ENCODE results near the gene PANK4. TPM values are rescaled to one million over a fixed set of nuclear protein-coding genes. Genes with fewer than 3 reads are reported as not detected.

The PANK4 gene
- total and polyA plus RNA-seq, 10 of the 15 experiments (the other 5 are each of a cell fraction or from before 2014, with no cell fraction given) = 0.35 to 38.0 (median 18.6) TPM

DNA sequence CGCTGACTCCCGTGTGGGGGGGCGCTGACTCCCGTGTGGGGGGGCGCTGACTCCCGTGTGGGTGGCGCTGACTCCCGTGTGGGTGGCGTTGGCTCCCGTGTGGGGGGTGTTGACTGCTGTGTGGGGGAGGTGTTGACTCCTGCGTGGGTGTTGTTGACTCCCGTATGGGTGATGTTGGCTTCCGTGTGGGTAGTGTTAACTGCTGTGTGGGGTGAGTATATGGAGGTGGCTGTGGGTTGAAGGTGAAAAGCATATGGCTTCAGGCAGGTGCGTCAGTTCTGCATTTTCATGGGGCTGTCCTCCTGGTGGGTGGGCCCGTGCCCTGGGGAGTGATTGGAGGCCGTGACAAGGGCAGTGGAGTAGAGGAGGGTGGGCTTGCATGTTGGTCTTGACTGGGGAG, 42.4 kb downstream of the PANK4 start (continued):
- TF ChIP-seq, protein P1, sequence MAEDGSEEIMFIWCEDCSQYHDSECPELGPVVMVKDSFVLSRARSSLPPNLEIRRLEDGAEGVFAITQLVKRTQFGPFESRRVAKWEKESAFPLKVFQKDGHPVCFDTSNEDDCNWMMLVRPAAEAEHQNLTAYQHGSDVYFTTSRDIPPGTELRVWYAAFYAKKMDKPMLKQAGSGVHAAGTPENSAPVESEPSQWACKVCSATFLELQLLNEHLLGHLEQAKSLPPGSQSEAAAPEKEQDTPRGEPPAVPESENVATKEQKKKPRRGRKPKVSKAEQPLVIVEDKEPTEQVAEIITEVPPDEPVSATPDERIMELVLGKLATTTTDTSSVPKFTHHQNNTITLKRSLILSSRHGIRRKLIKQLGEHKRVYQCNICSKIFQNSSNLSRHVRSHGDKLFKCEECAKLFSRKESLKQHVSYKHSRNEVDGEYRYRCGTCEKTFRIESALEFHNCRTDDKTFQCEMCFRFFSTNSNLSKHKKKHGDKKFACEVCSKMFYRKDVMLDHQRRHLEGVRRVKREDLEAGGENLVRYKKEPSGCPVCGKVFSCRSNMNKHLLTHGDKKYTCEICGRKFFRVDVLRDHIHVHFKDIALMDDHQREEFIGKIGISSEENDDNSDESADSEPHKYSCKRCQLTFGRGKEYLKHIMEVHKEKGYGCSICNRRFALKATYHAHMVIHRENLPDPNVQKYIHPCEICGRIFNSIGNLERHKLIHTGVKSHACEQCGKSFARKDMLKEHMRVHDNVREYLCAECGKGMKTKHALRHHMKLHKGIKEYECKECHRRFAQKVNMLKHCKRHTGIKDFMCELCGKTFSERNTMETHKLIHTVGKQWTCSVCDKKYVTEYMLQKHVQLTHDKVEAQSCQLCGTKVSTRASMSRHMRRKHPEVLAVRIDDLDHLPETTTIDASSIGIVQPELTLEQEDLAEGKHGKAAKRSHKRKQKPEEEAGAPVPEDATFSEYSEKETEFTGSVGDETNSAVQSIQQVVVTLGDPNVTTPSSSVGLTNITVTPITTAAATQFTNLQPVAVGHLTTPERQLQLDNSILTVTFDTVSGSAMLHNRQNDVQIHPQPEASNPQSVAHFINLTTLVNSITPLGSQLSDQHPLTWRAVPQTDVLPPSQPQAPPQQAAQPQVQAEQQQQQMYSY (CRISPR knock-in tag; IDR thresholded peaks at IDR 0.05) = no peak
- TF ChIP-seq HDAC2 (IDR thresholded peaks at IDR 0.05) (no peak), KLF5 (IDR thresholded peaks at IDR 0.05; ENCODE audit: partially characterized antibody) (no peak), RCOR1 (conservative IDR thresholded peaks at IDR 0.05; ENCODE audit: low read depth, low read length) (no peak)

DNA sequence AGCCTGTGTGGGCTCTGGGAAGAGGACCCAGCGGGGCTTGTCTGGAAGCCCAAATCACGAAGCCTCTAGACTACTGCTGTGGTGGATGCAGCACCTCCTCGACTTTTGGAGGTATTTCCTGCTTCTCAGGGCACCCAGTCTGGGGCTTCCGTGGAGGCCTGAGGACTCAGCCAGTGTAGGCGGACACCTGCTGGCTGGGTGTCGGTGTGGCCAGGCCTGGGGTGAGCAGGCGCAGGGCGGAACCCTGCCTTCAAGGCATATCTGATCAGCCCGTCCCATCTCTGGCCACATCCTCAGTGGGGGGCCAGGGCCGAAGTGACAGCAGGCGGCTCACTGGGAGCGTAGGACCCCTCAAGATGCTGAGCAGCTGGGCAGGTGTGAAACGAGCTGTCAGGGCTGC, 43.4 kb downstream of the PANK4 start:
- ChIA-PET POLR2A (no interaction called here), SMC1A (ENCODE audit: uncharacterized antibody, unreplicated experiment) (no interaction called here), RAD21 (ENCODE audit: unreplicated experiment) (no interaction called here), CTCF (no interaction called here)
- ATAC-seq (peak; percentile 56), DNase-seq (ENCODE audit: low read depth, low spot score) (no peak), FAIRE-seq (no peak)
- Histone ChIP-seq H3K9me3 (replicated peaks; ENCODE audit: control insufficient read depth, insufficient read depth, low read length) (no peaks in the 10 kb centered on the region), H3K36me3 (ENCODE audit: control insufficient read depth in 2 of 2, insufficient read depth in 2 of 2, low read length in 1 of 2) (no peaks in the 10 kb centered on the region), H3K79me2 (ENCODE audit: control insufficient read depth, insufficient read depth, low read length) (no peaks in the 10 kb centered on the region), H3K9ac (ENCODE audit: control insufficient read depth, insufficient read depth, low read length) (no peak overlapping the region), H3K4me2 (ENCODE audit: control insufficient read depth, insufficient read depth) (no peak overlapping the region), H2AFZ (ENCODE audit: control insufficient read depth, low read depth, low read length) (no peak overlapping the region), H3K4me1 (ENCODE audit: control insufficient read depth, insufficient read depth, low read length) (no peaks in the 10 kb centered on the region), H3K27me3 (replicated peaks in 1 of 2; ENCODE audit: control insufficient read depth in 2 of 2, insufficient read depth in 2 of 2, low read length in 1 of 2) (no peaks in the 10 kb centered on the region), H4K20me1 (ENCODE audit: control insufficient read depth, insufficient read depth) (no peaks in the 10 kb centered on the region), H3K27ac (ENCODE audit: control insufficient read depth, insufficient read depth) (no peak overlapping the region), H3K4me3 (no peak overlapping the region)
- TF ChIP-seq NFYB (IDR thresholded peaks at IDR 0.05; ENCODE audit: insufficient read depth, low read depth, low read length) = no peak
- no peak for TF ChIP-seq FOS (IDR thresholded peaks at IDR 0.05; ENCODE audit: borderline replicate concordance, extremely low read depth, insufficient read length)
- TF ChIP-seq ETV6 (conservative IDR thresholded peaks at IDR 0.05 in 1 of 2, IDR thresholded peaks at IDR 0.05 in 1 of 2; ENCODE audit: borderline replicate concordance in 1 of 2, low read depth in 1 of 2) = no peak
- intact Hi-C loops (cut with micrococcal nuclease; ENCODE audit: unreplicated experiment) = no loop called here
- WGBS (ENCODE audit: insufficient coverage, insufficient replicate concordance, low lambda C conversion rate, missing lambda C conversion rate) = 43% methylated on average over 13 of the region's 13 CpGs
- in situ Hi-C loops (cut with MboI) = no loop called here
- no TSS peak for BruUV-seq (replicated peaks)

Measured in GM12878 (cell line).